Measurements from ENCODE around the gene NEO1. TPM values are rescaled to one million over a fixed set of nuclear protein-coding genes. Genes with fewer than 3 reads are reported as not detected.

NEO1 gene
- total RNA-seq, 4 donors from 2014 or later, result 15.5 to 73.4 (median 24.0) TPM

GRCh38 chr15:73331991-73332925 is 280.0 kb downstream of the NEO1 start:
- TF ChIP-seq, protein P1, sequence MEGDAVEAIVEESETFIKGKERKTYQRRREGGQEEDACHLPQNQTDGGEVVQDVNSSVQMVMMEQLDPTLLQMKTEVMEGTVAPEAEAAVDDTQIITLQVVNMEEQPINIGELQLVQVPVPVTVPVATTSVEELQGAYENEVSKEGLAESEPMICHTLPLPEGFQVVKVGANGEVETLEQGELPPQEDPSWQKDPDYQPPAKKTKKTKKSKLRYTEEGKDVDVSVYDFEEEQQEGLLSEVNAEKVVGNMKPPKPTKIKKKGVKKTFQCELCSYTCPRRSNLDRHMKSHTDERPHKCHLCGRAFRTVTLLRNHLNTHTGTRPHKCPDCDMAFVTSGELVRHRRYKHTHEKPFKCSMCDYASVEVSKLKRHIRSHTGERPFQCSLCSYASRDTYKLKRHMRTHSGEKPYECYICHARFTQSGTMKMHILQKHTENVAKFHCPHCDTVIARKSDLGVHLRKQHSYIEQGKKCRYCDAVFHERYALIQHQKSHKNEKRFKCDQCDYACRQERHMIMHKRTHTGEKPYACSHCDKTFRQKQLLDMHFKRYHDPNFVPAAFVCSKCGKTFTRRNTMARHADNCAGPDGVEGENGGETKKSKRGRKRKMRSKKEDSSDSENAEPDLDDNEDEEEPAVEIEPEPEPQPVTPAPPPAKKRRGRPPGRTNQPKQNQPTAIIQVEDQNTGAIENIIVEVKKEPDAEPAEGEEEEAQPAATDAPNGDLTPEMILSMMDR (IDR thresholded peaks at IDR 0.05), result no peak
- no peak for ATAC-seq (ENCODE audit: low FRiP score)
- DNase-seq (ENCODE audit: low spot score), result no peak

DNA sequence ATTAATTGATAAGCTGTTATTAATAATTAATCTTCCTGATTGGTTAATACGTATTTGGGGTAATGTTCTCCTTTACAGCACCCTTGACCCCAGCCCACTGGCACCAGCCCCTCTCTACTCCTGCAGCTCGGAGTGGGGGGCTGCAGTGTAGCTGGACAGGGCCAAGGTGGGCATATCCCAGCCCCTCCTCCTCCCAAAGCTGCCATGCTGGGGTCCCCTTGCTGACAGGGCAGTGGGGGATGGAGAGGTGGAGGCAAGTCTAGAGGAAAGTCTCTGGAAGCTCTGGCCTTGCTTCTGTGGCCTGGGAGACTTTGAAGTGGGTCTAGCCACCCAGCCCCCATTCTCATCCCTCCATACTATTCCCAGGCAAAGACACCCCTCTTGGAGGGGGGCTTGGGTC is 280.7 kb downstream of the NEO1 start:
- ATAC-seq (ENCODE audit: low FRiP score), result no peak
- no peak for DNase-seq (ENCODE audit: low spot score)
- TF ChIP-seq, protein P1 (IDR thresholded peaks at IDR 0.05), result no peak

DNA sequence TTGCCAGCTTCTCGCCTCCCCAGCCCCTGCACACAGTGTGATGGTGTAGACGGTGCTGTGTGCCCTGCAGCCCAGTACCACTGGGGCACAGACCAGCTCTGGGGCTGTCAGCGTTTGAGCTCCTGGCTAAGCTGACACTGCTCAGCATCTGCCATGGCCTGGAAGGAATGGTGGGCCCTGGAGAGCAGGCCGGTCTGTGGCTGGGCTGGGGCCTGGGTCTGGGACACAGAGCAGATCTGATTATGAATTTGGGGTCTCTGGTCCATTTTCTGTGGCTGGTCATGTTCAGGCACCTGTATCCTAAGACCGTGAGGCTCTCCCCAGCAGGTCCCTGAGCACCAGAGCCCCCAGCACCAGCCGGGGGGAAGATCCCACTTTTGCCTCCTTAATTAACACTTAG is 281.8 kb downstream of the NEO1 start:
- ATAC-seq (ENCODE audit: low FRiP score) (no peak), DNase-seq (ENCODE audit: low spot score) (no peak)
- TF ChIP-seq, protein P1 (IDR thresholded peaks at IDR 0.05), result no peak

DNA sequence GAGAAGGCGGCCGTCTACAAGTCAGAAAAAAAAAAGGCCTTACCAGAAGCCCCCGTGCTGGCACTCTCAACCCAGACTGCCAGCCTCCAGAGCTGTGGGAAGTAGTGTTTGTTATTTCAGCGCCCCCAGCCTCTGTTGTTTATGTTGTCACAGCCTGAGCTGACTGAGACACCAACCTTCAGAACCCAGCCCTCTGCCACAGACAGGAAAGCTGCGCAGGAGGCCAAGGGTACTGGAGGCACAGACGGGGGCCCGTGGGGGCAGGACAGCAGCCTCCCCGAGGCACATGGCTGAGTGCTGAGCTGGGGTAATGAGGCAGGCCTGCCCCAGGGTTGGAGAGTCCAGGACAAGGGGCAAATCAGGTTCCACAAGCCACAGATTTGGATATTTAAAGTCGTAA is 282.8 kb downstream of the NEO1 start:
- no peak for ATAC-seq (ENCODE audit: low FRiP score)
- TF ChIP-seq, protein P1 (IDR thresholded peaks at IDR 0.05), result no peak
- no peak for DNase-seq (ENCODE audit: low spot score)

DNA sequence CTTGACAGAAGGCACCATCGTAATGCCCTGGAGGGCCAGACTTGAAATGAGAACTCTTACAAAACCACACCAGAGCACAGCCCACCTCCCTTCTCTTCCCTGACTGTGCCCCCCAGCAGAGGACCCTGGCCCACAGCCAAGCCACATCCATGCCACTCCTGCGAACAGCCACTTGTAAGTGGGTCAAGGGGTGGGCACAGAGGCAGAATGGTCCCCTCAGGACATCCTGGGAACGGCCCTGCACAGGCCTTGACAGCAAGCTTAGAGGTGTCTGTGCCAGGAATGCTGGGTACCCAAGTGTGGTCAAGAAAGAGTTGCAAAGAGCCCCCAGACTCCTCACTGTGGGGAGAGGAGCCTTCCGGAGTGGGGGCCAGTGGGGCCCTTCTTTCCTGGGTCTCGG is 283.2 kb downstream of the NEO1 start:
- no peak for DNase-seq (ENCODE audit: low spot score)
- TF ChIP-seq, protein P1 (IDR thresholded peaks at IDR 0.05), result no peak
- no peak for ATAC-seq (ENCODE audit: low FRiP score)

DNA sequence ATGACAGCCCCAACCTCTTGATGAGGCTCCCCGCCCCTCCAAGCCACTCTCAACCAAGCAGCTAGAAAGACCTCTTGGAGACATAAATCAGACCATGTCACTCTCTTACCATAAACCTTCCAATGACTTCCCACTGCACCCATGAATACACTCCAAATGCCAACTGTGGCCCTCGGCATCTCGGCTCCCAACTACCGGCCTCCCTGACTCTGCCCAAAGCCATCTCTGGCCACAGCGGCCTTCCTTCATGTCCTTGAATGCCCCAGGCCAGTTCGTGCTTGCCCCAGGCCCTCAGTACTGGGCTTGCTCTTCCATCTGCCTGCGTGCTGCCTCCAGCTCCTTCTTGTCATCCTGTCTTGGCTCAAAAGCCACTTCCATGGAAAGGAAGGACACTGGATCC is 284.5 kb downstream of the NEO1 start:
- TF ChIP-seq, protein P1 (IDR thresholded peaks at IDR 0.05), result no peak
- ATAC-seq (ENCODE audit: low FRiP score) (no peak), DNase-seq (ENCODE audit: low spot score) (no peak)

- no peak for DNase-seq (ENCODE audit: low spot score)
- TF ChIP-seq, protein P1 (IDR thresholded peaks at IDR 0.05), result no peak
- no peak for ATAC-seq (ENCODE audit: low FRiP score)
Measured at GRCh38 chr15:73337187-73337586, 284.9 kb downstream of the NEO1 start.
